NT2/D1 (cell line): ENCODE measurements around the gene PRCD.

ENCODE experiments used
- YY1 ChIP-seq: IDR thresholded peaks from 2 replicates; pipeline ENCODE4 v1.6.1; 2011; ENCODE audit not compliant: insufficient read length, insufficient read depth
- ZNF274 ChIP-seq: IDR thresholded peaks from 2 replicates; pipeline ENCODE4 v1.6.1; 2011; ENCODE audit warnings: mild to moderate bottlenecking, low read depth, low read length

DNA sequence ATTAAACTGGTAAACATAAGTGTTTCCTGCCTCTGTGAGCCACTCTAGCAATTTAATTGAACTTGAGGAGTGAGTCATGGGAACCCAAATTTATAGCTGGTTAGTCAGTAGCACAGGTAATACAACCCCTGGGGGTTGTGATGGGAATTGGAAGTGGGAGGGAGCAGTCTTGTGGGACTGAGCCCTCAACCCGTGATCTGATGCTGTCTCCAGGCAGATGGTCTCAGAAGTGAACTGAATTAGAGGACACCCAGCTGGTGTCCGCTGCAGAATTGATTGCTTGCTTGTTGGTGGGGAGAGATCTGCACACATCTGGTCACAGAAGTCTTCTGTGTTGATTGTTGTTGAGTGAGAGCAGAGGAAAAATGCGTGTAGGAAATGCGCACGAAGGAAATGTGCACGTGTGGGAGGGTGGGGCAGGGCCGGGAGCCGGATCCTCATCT lies 53.6 kb downstream of the PRCD start:
- TF ChIP-seq ZNF274 (no peak), YY1 (no peak)
